KOPT-K1 (cell line): ENCODE results near the gene SDE2.
"Not testable (repeated sequence)": the region's sequence is repeated elsewhere in the genome, so short reads cannot be mapped to it uniquely, and the experiment has no call there.

Experiments used
- H3K27ac ChIP-seq: fragments of 200-600 bp; sonication (generic); 2 replicates; pipeline ENCODE4 v1.5.1; 2016; ENCODE audit warnings: antibody characterized with exemption, mild to moderate bottlenecking, low read depth, low read length; ENCODE audit not compliant: poor library complexity, severe bottlenecking
- H3K36me3 ChIP-seq: fragments of 200-600 bp; sonication (generic); 2 replicates; pipeline ENCODE4 v1.5.1; 2017; ENCODE audit warnings: antibody characterized with exemption, mild to moderate bottlenecking, low read length, moderate library complexity; ENCODE audit not compliant: insufficient read depth
- H3K9me3 ChIP-seq: fragments of 200-600 bp; sonication (generic); 2 replicates; pipeline ENCODE4 v1.5.1; 2017; ENCODE audit warnings: antibody characterized with exemption, low read length, mild to moderate bottlenecking; ENCODE audit not compliant: insufficient read depth, poor library complexity, severe bottlenecking

The SDE2 gene

GRCh38 chr1:225999912-226000337 is 782 bp upstream of the SDE2 start:
- peak overlapping the region; percentile 91 for H3K27ac ChIP-seq
- H3K9me3 ChIP-seq: no peaks in the 10 kb centered on the region
- H3K36me3 ChIP-seq: peaks cover 12% of the 10 kb centered on the region

GRCh38 chr1:225998560-225999226 is 450 bp downstream of the SDE2 start:
- Histone ChIP-seq H3K27ac (peak overlapping the region; percentile 91), H3K36me3 (peaks cover 25% of the 10 kb centered on the region), H3K9me3 (no peaks in the 10 kb centered on the region)

- Histone ChIP-seq H3K9me3 (no peaks in the 10 kb centered on the region), H3K36me3 (peaks cover 41% of the 10 kb centered on the region), H3K27ac (peak overlapping the region; percentile 91)
These were observed 2.1 kb downstream of the SDE2 start for GRCh38 chr1:225996946-225997545.

GRCh38 chr1:225995919-225996864 is 3.0 kb downstream of the SDE2 start:
- Histone ChIP-seq H3K27ac (peak overlapping the region; percentile 91), H3K9me3 (no peaks in the 10 kb centered on the region), H3K36me3 (peaks cover 50% of the 10 kb centered on the region)

- Histone ChIP-seq H3K36me3 (peaks cover 99% of the 10 kb centered on the region), H3K9me3 (no peaks in the 10 kb centered on the region), H3K27ac (peak overlapping the region; percentile 57)
These were observed 8.3 kb downstream of the SDE2 start for GRCh38 chr1:225990705-225991464.

GRCh38 chr1:225987491-225988316 is 11.4 kb downstream of the SDE2 start:
- Histone ChIP-seq H3K27ac (no peak overlapping the region), H3K36me3 (peaks cover 99% of the 10 kb centered on the region), H3K9me3 (no peaks in the 10 kb centered on the region)

GRCh38 chr1:225981714-225982113 is 17.4 kb downstream of the SDE2 start:
- Histone ChIP-seq H3K27ac (no peak overlapping the region), H3K9me3 (peaks cover 6% of the 10 kb centered on the region), H3K36me3 (peaks cover 89% of the 10 kb centered on the region)

- Histone ChIP-seq H3K9me3 (peaks cover 6% of the 10 kb centered on the region), H3K27ac (no peak overlapping the region), H3K36me3 (peaks cover 74% of the 10 kb centered on the region)
These were observed 18.9 kb downstream of the SDE2 start for GRCh38 chr1:225980005-225980836.

GRCh38 chr1:225979421-225979820 is 19.7 kb downstream of the SDE2 start:
- Histone ChIP-seq H3K27ac (no peak overlapping the region), H3K9me3 (peaks cover 6% of the 10 kb centered on the region), H3K36me3 (peaks cover 66% of the 10 kb centered on the region)

- no peak overlapping the region for H3K27ac ChIP-seq
These were observed 21.0 kb downstream of the SDE2 start for GRCh38 chr1:225977937-225978748.

GRCh38 chr1:225975146-225975545 is 24.0 kb downstream of the SDE2 start:
- H3K36me3 ChIP-seq: peaks cover 25% of the 10 kb centered on the region
- H3K9me3 ChIP-seq, H3K27ac ChIP-seq: not testable (repeated sequence)

More at GRCh38 chr1:225977937-225978748, 21.0 kb downstream of the SDE2 start:
- Histone ChIP-seq H3K9me3 (peaks cover 6% of the 10 kb centered on the region), H3K36me3 (peaks cover 54% of the 10 kb centered on the region)

- peaks cover 18% of the 10 kb centered on the region for H3K36me3 ChIP-seq
- H3K9me3 ChIP-seq: no peaks in the 10 kb centered on the region
- H3K27ac ChIP-seq: no peak overlapping the region
These were observed 24.7 kb downstream of the SDE2 start for GRCh38 chr1:225974454-225974853.

GRCh38 chr1:225973158-225973557 is 26.0 kb downstream of the SDE2 start:
- Histone ChIP-seq H3K9me3 (no peaks in the 10 kb centered on the region), H3K36me3 (peaks cover 10% of the 10 kb centered on the region; the same call in 1 of the 2 replicates), H3K27ac (no peak overlapping the region)
